K562 (cell line): ENCODE data around the gene C1QTNF12. TPM values are rescaled to one million over a fixed set of nuclear protein-coding genes. Genes with fewer than 3 reads are reported as not detected.
A peak's percentile ranks its signal among the peaks of the same experiment; 100 is the strongest.

Experiments used
- ATF6 ChIP-seq: sonication (generic); formaldehyde crosslinking; IDR thresholded peaks from 2 replicates; pipeline ENCODE4 v1.4.0; 2020; ENCODE audit warnings: mild to moderate bottlenecking, missing genetic modification reagents
- BRD9 ChIP-seq: fragments of 450-650 bp; IDR thresholded peaks from 2 replicates; pipeline ENCODE4 v1.6.1; 2018; ENCODE audit warnings: low read depth; ENCODE audit not compliant: partially characterized antibody
- EGR1 ChIP-seq: fragments of 450-650 bp; conservative IDR thresholded peaks from 2 replicates; pipeline ENCODE4 v1.6.1; 2017; ENCODE audit warnings: mild to moderate bottlenecking
- FOXM1 ChIP-seq, 2 experiments: fragments of 450-650 bp in 1 of 2; sonication (generic) in 1 of 2; formaldehyde crosslinking in 1 of 2; IDR thresholded peaks; 2 replicates each; pipeline versions ENCODE4 v1.6.1 to v1.9.0; 2017 to 2022; ENCODE audit warnings: low read depth in 2 of 2, mild to moderate bottlenecking in 2 of 2, missing genetic modification reagents in 1 of 2, moderate library complexity in 1 of 2
- HMG20B ChIP-seq: fragments of 250-450 bp; sonication (Bioruptor Pico); IDR thresholded peaks from 2 replicates; pipeline ENCODE4 v1.5.0; 2021; ENCODE audit warnings: mild to moderate bottlenecking
- KDM4B ChIP-seq, 2 experiments: fragments of 450-650 bp in 1 of 2; sonication (generic) in 1 of 2; IDR thresholded peaks; 2 replicates each; pipeline ENCODE4 v1.6.1; 2016 to 2017; ENCODE audit warnings: borderline replicate concordance in 2 of 2, antibody characterized with exemption in 1 of 2, low read depth in 1 of 2, mild to moderate bottlenecking in 1 of 2
- MAFF ChIP-seq: IDR thresholded peaks from 2 replicates; pipeline ENCODE4 v1.6.1; 2012; ENCODE audit warnings: low read length, improper control_type of control experiment
- MAX ChIP-seq: sonication (generic); formaldehyde crosslinking; IDR thresholded peaks from 2 replicates; pipeline ENCODE4 v1.9.0; 2022; ENCODE audit warnings: mild to moderate bottlenecking, missing genetic modification reagents
- MXI1 ChIP-seq: IDR thresholded peaks from 2 replicates; pipeline ENCODE4 v1.6.1; 2011; ENCODE audit warnings: low read depth, mild to moderate bottlenecking, improper control_type of control experiment, low read length
- NCOR1 ChIP-seq: fragments of 450-650 bp; IDR thresholded peaks from 2 replicates; pipeline ENCODE4 v1.6.1; 2016; ENCODE audit warnings: mild to moderate bottlenecking, moderate library complexity
- POLR3A ChIP-seq: IDR thresholded peaks from 2 replicates; pipeline ENCODE4 v1.6.1; 2011; ENCODE audit warnings: borderline replicate concordance, mild to moderate bottlenecking, moderate library complexity; ENCODE audit not compliant: insufficient read length, insufficient read depth; ENCODE audit errors: extremely low read depth
- RHOXF2B ChIP-seq: fragments of 250-450 bp; sonication (Bioruptor Pico); conservative IDR thresholded peaks from 2 replicates; pipeline ENCODE4 v1.5.1; 2021
- SIRT6 ChIP-seq: IDR thresholded peaks from one replicate; pipeline ENCODE4 v1.6.1; 2012; ENCODE audit warnings: low read depth, mild to moderate bottlenecking, control low read depth, inconsistent platforms, low read length, moderate library complexity
- SMAD1 ChIP-seq: fragments of 150-350 bp; IDR thresholded peaks from 2 replicates; pipeline ENCODE4 v1.6.1; 2014; ENCODE audit warnings: low read length, low read depth; ENCODE audit not compliant: partially characterized antibody
- SMARCB1 ChIP-seq: IDR thresholded peaks from 2 replicates; pipeline ENCODE4 v1.6.1; 2011; ENCODE audit warnings: improper control_type of control experiment, low read depth; ENCODE audit not compliant: insufficient read length
- SPI1 ChIP-seq: IDR thresholded peaks from 2 replicates; pipeline ENCODE4 v1.6.1; 2011; ENCODE audit warnings: low read depth, low read length, control low read depth, borderline replicate concordance
- ZFP1 ChIP-seq: fragments of 450-650 bp; formaldehyde crosslinking; IDR thresholded peaks from 2 replicates; pipeline ENCODE4 v1.4.0; 2020; ENCODE audit warnings: mild to moderate bottlenecking, mixed read lengths
- ZNF274 ChIP-seq: IDR thresholded peaks from 2 replicates; pipeline ENCODE4 v1.6.1; 2011; ENCODE audit warnings: low read depth, mild to moderate bottlenecking, low read length, moderate library complexity, borderline replicate concordance
- ZNF3 ChIP-seq: fragments of 250-450 bp; sonication (Bioruptor Pico); IDR thresholded peaks from 2 replicates; pipeline ENCODE4 v1.5.0; 2021; ENCODE audit warnings: mild to moderate bottlenecking, moderate library complexity
- ZNF408 ChIP-seq: fragments of 250-450 bp; sonication (Bioruptor Pico); IDR thresholded peaks from 2 replicates; pipeline ENCODE4 v1.4.0; 2020; ENCODE audit warnings: low read depth, mild to moderate bottlenecking, moderate library complexity
- ZNF431 ChIP-seq: sonication (generic); formaldehyde crosslinking; IDR thresholded peaks from 2 replicates; pipeline ENCODE4 v1.8.0; 2022; ENCODE audit warnings: mild to moderate bottlenecking, missing genetic modification reagents
- ZNF592 ChIP-seq: fragments of 450-650 bp; IDR thresholded peaks from 2 replicates; pipeline ENCODE4 v1.6.1; 2017; ENCODE audit warnings: antibody characterized with exemption, mild to moderate bottlenecking
- ZNF830 ChIP-seq: fragments of 250-450 bp; sonication (Bioruptor Pico); IDR thresholded peaks from 2 replicates; pipeline ENCODE4 v1.5.0; 2021; ENCODE audit warnings: mild to moderate bottlenecking
- polyA plus RNA-seq, 8 experiments: library from polyadenylated mRNA; depleted of rRNA in 4 of 8; stranded (reverse) in 5 of 8; unstranded in 3 of 8; fragments of >200 nt; fragmentation: Nextera tagmentation in 2 of 8; fragmentation: Illumina TruSeq in 1 of 8; extraction: Ambion mirVana in 2 of 8; extraction: Trizol in 1 of 8; gene quantifications; 2 replicates each; pipeline versions ENCODE4 v1.2.1 to v1.2.3, GENCODE V29; 2011 to 2014; ENCODE audit warnings: inconsistent platforms in 1 of 8, missing spikeins in 1 of 8
- total RNA-seq, 7 experiments: library from RNA; depleted of rRNA in 6 of 7; stranded (reverse); fragments of >200 nt in 6 of 7; fragmentation: Illumina TruSeq in 2 of 7; extraction: Trizol in 2 of 7; gene quantifications; 2 replicates each; pipeline versions ENCODE4 v1.2.1 to v1.2.3, GENCODE V29; 2011 to 2021; ENCODE audit warnings: low replicate concordance in 1 of 7

The C1QTNF12 gene
- total and polyA plus RNA-seq, 9 of the 15 experiments (the other 6 are each of a cell fraction or from before 2014, with no cell fraction given), result 0.11 to 4.3 (median 0.93) TPM; not detected in 3

- TF ChIP-seq ZNF592 (no peak), FOXM1 (IDR thresholded peaks at IDR 0.05; ENCODE audit: low read depth) (no peak), FOXM1 (CRISPR knock-in tag; IDR thresholded peaks at IDR 0.05; ENCODE audit: low read depth) (no peak; the same call in 1 of the 2 replicates), HMG20B (CRISPR knock-in tag) (no peak), ZFP1 (CRISPR knock-in tag) (no peak), BRD9 (no peak), POLR3A (no peak), MAX (CRISPR knock-in tag) (peak; percentile 54; the same call in 1 of the 2 replicates), ZNF830 (CRISPR knock-in tag) (no peak), SMARCB1 (no peak), KDM4B (IDR thresholded peaks at IDR 0.05; ENCODE audit: borderline replicate concordance in 2 of 2, low read depth in 1 of 2) (peak in 1 of 2 experiments; percentile 96; a peak in 2 of 4 replicates), ZNF408 (CRISPR knock-in tag) (no peak), RHOXF2B (CRISPR knock-in tag) (no peak), ZNF274 (no peak), SPI1 (no peak), NCOR1 (no peak), SMAD1 (no peak), SIRT6 (no peak), ZNF431 (CRISPR knock-in tag) (0 out of 2 replicates have a peak, but pooled peaks have one; percentile 8), ZNF3 (no peak), MXI1 (no peak), ATF6 (CRISPR knock-in tag) (no peak), MAFF (no peak), EGR1 (peak; percentile 67)
Observed at GRCh38 chr1:1273512-1274298, 27.2 kb upstream of the C1QTNF12 start, which contains the start of gene UBE2J2 (continued).
